Superior temporal gyrus (tissue), 1 donor: ENCODE measurements around the gene CDC42EP5.
"Not testable (repeated sequence)": the region's sequence is repeated elsewhere in the genome, so short reads cannot be mapped to it uniquely, and the experiment has no call there.

Experiments used
- DNase-seq: peaks from one replicate; pipeline ENCODE4 v3.0.0-alpha.2; 2016; ENCODE audit errors: extremely low spot score

CDC42EP5 gene

GRCh38 chr19:54448774-54449700 is 24.1 kb downstream of the CDC42EP5 start, which contains the start of gene LENG8:
TSS of gene LENG8 (plus strand) at chr19:54449199. CDS start at chr19:54451345, 2,146 bp downstream.
- peak; percentile 99 for DNase-seq

- DNase-seq = peak; percentile 38
Observed at GRCh38 chr19:54448040-54448773, 24.9 kb downstream of the CDC42EP5 start.

- not testable (repeated sequence) for DNase-seq
Observed at GRCh38 chr19:54446349-54446748, 26.7 kb downstream of the CDC42EP5 start.

GRCh38 chr19:54444737-54445136 is 28.4 kb downstream of the CDC42EP5 start:
- no peak for DNase-seq

GRCh38 chr19:54440641-54441040 is 32.5 kb downstream of the CDC42EP5 start:
- DNase-seq = no peak

GRCh38 chr19:54439174-54439851 is 33.8 kb downstream of the CDC42EP5 start:
- DNase-seq = peak; percentile 87

GRCh38 chr19:54436628-54437252 is 36.4 kb downstream of the CDC42EP5 start:
- peak; percentile 63 for DNase-seq

GRCh38 chr19:54436031-54436523 is 37.0 kb downstream of the CDC42EP5 start:
- DNase-seq = no peak

- DNase-seq = no peak
Observed at GRCh38 chr19:54435551-54436016, 37.5 kb downstream of the CDC42EP5 start.

GRCh38 chr19:54434873-54435214 is 38.3 kb downstream of the CDC42EP5 start:
- no peak for DNase-seq

GRCh38 chr19:54434112-54434872 is 38.8 kb downstream of the CDC42EP5 start:
- DNase-seq = no peak

- no peak for DNase-seq
Observed at GRCh38 chr19:54433697-54434096, 39.4 kb downstream of the CDC42EP5 start.

- DNase-seq = peak; percentile 9
Observed at GRCh38 chr19:54432144-54432738, 40.9 kb downstream of the CDC42EP5 start.

GRCh38 chr19:54431255-54431838 is 41.7 kb downstream of the CDC42EP5 start:
- no peak for DNase-seq

GRCh38 chr19:54430306-54431254 is 42.5 kb downstream of the CDC42EP5 start:
- no peak for DNase-seq

GRCh38 chr19:54429545-54430227 is 43.4 kb downstream of the CDC42EP5 start:
- DNase-seq = no peak

- no peak for DNase-seq
Observed at GRCh38 chr19:54429176-54429495, 44.0 kb downstream of the CDC42EP5 start.
